GM12874 (cell line): ENCODE results near the gene KLHL9.

Experiments
- CTCF ChIP-seq: IDR thresholded peaks from 2 replicates; pipeline ENCODE4 v1.5.1; 2011; ENCODE audit warnings: low read depth, mild to moderate bottlenecking, control low read depth, low read length, moderate library complexity; ENCODE audit not compliant: insufficient read depth

Gene KLHL9

GRCh38 chr9:21324047-21324446 is 11.2 kb downstream of the KLHL9 start:
- TF ChIP-seq CTCF = no peak

- no peak for TF ChIP-seq CTCF
Measured at GRCh38 chr9:21322911-21323461, 12.2 kb downstream of the KLHL9 start.

- no peak for TF ChIP-seq CTCF
Measured at GRCh38 chr9:21320465-21320864, 14.7 kb downstream of the KLHL9 start.

GRCh38 chr9:21317956-21318923 is 17.0 kb downstream of the KLHL9 start:
- TF ChIP-seq CTCF = peak; percentile 53

- TF ChIP-seq CTCF = no peak
Measured at GRCh38 chr9:21316860-21317259, 18.3 kb downstream of the KLHL9 start.

GRCh38 chr9:21316032-21316842 is 19.0 kb downstream of the KLHL9 start:
- TF ChIP-seq CTCF = no peak

GRCh38 chr9:21314152-21314551 is 21.1 kb downstream of the KLHL9 start:
- no peak for TF ChIP-seq CTCF
